ENCODE data around the gene SNW1.
"Not testable (repeated sequence)": the region's sequence is repeated elsewhere in the genome, so short reads cannot be mapped to it uniquely, and the experiment has no call there.

SNW1 gene

DNA sequence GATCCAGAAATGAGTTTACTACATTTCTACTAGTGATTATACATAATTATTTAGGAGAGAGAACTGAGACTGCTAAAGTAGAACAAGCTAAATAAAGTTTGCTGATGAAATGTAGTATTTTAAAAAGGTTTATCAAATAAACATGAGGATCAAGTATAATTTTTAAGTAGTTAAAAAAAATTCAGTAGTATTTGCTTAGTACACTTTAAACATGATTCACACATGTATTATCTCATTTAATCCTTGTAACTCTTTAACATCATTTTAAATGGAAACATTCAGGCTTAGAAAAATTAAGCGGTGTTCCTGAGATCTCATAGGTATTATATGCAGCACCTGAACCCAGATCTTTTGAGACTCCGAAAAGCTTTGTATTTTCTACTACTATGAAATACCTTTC lies 8.7 kb downstream of the SNW1 start:
- Histone ChIP-seq H3K4me1 (ENCODE audit: control insufficient read depth in 1 of 2, insufficient read depth in 2 of 2, low read length in 2 of 2) (peaks cover 0 to 4% of the 10 kb centered on the region in 2 donors), H3K27ac (ENCODE audit: low read depth, low read length) (no peak overlapping the region), H3K36me3 (ENCODE audit: control insufficient read depth in 1 of 2, insufficient read depth in 2 of 2, low read length in 2 of 2) (peaks cover 15 to 56% of the 10 kb centered on the region in 2 donors), H3K9me3 (ENCODE audit: control insufficient read depth in 1 of 2, low read length in 2 of 2) (no peaks in the 10 kb centered on the region), H3K4me3 (ENCODE audit: low read depth in 1 of 2, low read length in 2 of 2) (no peak overlapping the region), H3K27me3 (ENCODE audit: control insufficient read depth in 1 of 2, insufficient read depth in 2 of 2, low read length in 2 of 2) (no peaks in the 10 kb centered on the region), H3K9ac (ENCODE audit: low read depth in 1 of 2, low read length in 2 of 2) (no peak overlapping the region)

DNA sequence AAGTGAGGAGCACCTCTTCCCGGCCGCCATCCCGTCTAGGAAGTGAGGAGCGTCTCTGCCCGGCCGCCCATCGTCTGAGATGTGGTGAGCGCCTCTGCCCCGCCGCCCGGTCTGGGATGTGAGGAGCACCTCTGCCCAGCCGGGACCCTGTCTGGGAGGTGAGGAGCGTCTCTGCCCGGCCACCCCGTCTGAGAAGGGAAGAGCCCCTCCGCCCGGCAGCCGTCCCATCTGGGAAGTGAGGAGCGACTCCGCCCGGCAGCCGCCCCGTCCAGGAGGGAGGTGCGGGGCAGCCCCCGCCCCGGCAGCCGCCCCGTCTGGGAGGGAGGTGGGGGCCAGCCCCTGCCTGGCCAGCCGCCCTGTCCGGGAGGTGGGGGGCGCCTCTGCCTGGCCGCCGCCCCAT lies 13.5 kb downstream of the SNW1 start:
- H3K27ac ChIP-seq (ENCODE audit: low read depth, low read length); H3K4me3 ChIP-seq (ENCODE audit: low read depth in 1 of 2, low read length in 2 of 2); H3K9me3 ChIP-seq (ENCODE audit: control insufficient read depth in 1 of 2, low read length in 2 of 2); H3K4me1 ChIP-seq (ENCODE audit: control insufficient read depth in 1 of 2, insufficient read depth in 2 of 2, low read length in 2 of 2); H3K27me3 ChIP-seq (ENCODE audit: control insufficient read depth in 1 of 2, insufficient read depth in 2 of 2, low read length in 2 of 2); H3K9ac ChIP-seq (ENCODE audit: low read depth in 1 of 2, low read length in 2 of 2): not testable (repeated sequence)
- peaks cover 11 to 54% of the 10 kb centered on the region in 2 donors for H3K36me3 ChIP-seq (ENCODE audit: control insufficient read depth in 1 of 2, insufficient read depth in 2 of 2, low read length in 2 of 2)

DNA sequence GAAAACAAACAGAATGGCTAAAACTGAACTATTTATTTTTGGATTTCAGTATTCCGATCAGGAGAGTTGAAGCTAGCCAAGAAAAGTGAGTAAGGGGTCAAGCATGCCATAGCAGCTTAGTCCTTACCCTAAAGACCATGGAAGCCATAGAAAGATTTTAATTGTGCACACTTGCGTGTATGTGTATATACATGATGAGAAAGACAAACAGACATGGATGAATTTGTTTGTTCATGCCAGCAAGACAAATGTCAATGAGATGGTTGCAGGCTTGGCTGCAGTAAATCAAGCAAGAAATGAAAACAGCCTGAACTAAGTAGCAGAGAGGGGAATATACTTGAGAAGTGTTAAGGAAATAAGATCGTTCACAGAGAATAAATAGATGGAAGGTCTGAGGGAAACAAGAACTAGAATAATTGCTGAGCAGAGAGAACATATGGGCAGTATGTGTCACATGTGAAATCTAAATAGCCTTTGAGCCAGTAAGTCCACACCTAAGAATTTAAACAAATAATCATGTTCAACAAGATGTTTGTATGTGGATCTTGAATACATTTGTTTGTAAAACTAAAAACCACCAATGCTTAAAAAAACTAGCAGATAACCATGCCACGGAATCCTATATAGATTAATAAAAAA lies 14.8 kb downstream of the SNW1 start:
- Histone ChIP-seq H3K27ac (ENCODE audit: low read depth, low read length) (no peak overlapping the region), H3K36me3 (ENCODE audit: control insufficient read depth in 1 of 2, insufficient read depth in 2 of 2, low read length in 2 of 2) (peaks cover 8 to 52% of the 10 kb centered on the region in 2 donors)

DNA sequence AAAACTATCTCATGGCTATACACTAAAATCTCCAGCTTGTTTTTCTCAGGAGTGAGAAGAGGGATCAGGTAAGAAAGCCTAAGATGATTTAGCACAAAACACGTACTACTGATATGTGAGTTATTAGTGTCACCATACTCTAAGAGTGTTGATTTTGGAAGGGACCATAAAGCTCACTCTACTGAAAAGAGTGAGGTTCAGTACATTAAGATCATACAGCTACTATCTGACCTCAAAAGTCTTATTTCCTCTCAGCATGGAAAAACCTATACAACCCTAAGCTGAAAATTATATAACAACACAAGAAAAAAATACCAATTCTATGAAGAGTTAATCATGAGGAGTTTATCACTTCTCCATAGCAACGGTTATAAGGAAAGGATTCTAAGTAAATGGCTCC lies 19.5 kb downstream of the SNW1 start:
- Histone ChIP-seq H3K4me1 (ENCODE audit: control insufficient read depth in 1 of 2, insufficient read depth in 2 of 2, low read length in 2 of 2) (peaks cover 3 to 4% of the 10 kb centered on the region in 2 donors), H3K9me3 (ENCODE audit: control insufficient read depth in 1 of 2, low read length in 2 of 2) (no peaks in the 10 kb centered on the region), H3K27ac (ENCODE audit: low read depth, low read length) (no peak overlapping the region), H3K27me3 (ENCODE audit: control insufficient read depth in 1 of 2, insufficient read depth in 2 of 2, low read length in 2 of 2) (no peaks in the 10 kb centered on the region), H3K9ac (ENCODE audit: low read depth in 1 of 2, low read length in 2 of 2) (no peak overlapping the region), H3K36me3 (ENCODE audit: control insufficient read depth in 1 of 2, insufficient read depth in 2 of 2, low read length in 2 of 2) (peaks cover 13 to 51% of the 10 kb centered on the region in 2 donors), H3K4me3 (ENCODE audit: low read depth in 1 of 2, low read length in 2 of 2) (no peak overlapping the region)

More for the DNA sequence above, 14.8 kb downstream of the SNW1 start:
- Histone ChIP-seq H3K27me3 (ENCODE audit: control insufficient read depth in 1 of 2, insufficient read depth in 2 of 2, low read length in 2 of 2) (no peaks in the 10 kb centered on the region), H3K9ac (ENCODE audit: low read depth in 1 of 2, low read length in 2 of 2) (no peak overlapping the region), H3K4me3 (ENCODE audit: low read depth in 1 of 2, low read length in 2 of 2) (no peak overlapping the region), H3K9me3 (ENCODE audit: control insufficient read depth in 1 of 2, low read length in 2 of 2) (no peaks in the 10 kb centered on the region), H3K4me1 (ENCODE audit: control insufficient read depth in 1 of 2, insufficient read depth in 2 of 2, low read length in 2 of 2) (no peaks in the 10 kb centered on the region)

DNA sequence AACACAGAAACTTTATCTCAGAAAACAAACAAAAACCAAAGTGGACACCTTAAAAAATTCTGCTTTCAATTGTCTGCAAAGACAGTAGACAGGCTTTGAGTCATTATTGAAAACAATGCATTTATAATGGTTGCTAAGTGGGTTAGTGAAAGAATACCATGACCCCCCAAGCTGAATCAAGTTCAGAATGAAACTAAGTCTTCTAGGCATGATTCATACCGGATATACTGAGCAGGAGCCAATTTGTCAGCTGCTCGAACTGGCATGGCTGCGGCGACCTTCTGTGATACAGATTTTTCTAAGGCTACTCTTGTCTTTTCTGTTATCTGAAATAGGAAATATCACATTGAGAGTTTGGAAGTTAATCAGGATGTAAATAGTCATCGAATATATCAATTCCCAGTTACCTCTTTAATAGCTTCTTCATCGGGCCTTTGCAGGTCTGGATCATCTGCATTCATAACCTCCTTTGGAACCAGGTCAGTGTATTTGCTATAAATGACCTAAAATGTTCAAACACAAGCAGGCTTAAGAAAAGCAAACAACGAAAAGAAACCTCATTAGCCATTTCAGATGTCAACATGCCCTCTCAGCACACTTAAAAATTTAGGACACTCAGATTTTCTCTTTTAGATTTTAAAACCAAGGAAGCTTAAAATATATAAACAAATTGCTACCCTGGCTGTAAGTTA lies 22.3 kb downstream of the SNW1 start:
- Histone ChIP-seq H3K36me3 (ENCODE audit: control insufficient read depth in 1 of 2, insufficient read depth in 2 of 2, low read length in 2 of 2) (peaks cover 25 to 54% of the 10 kb centered on the region in 2 donors), H3K4me1 (ENCODE audit: control insufficient read depth in 1 of 2, insufficient read depth in 2 of 2, low read length in 2 of 2) (peaks cover 3 to 4% of the 10 kb centered on the region in 2 donors), H3K4me3 (ENCODE audit: low read depth in 1 of 2, low read length in 2 of 2) (no peak overlapping the region), H3K9me3 (ENCODE audit: control insufficient read depth in 1 of 2, low read length in 2 of 2) (no peaks in the 10 kb centered on the region), H3K27me3 (ENCODE audit: control insufficient read depth in 1 of 2, insufficient read depth in 2 of 2, low read length in 2 of 2) (no peaks in the 10 kb centered on the region), H3K27ac (ENCODE audit: low read depth, low read length) (no peak overlapping the region), H3K9ac (ENCODE audit: low read depth in 1 of 2, low read length in 2 of 2) (no peak overlapping the region)

DNA sequence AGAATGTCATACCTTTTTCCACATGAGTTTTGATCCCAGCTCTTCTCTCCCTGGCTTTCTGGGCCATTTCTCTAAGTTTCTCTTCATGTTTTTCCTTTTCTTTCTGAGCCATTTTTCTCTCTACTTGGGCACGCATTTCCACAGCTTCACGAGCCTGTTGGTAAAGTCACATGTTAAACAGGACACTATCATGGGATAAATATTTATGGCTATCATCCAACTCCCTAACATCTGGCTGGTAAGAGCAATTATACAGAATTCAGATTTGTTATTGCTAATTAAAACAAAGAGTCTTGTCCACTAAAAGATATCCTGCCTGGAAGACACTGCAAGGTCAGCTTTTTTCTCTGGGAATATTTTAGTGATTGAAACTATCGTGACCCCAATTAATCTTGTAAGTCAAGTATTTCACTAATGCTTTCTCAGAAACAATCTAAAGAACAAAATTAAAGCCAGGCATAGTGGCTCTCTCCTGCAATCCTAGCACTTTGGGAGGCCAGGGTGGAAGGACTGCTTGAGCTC lies 29.9 kb downstream of the SNW1 start:
- H3K9me3 ChIP-seq (ENCODE audit: control insufficient read depth in 1 of 2, low read length in 2 of 2): no peaks in the 10 kb centered on the region
- no peak overlapping the region for H3K4me3 ChIP-seq (ENCODE audit: low read depth in 1 of 2, low read length in 2 of 2)
- no peaks in the 10 kb centered on the region for H3K27me3 ChIP-seq (ENCODE audit: control insufficient read depth in 1 of 2, insufficient read depth in 2 of 2, low read length in 2 of 2)
- H3K9ac ChIP-seq (ENCODE audit: low read depth in 1 of 2, low read length in 2 of 2): no peak overlapping the region
- H3K4me1 ChIP-seq (ENCODE audit: control insufficient read depth in 1 of 2, insufficient read depth in 2 of 2, low read length in 2 of 2): no peaks in the 10 kb centered on the region
- no peak overlapping the region for H3K27ac ChIP-seq (ENCODE audit: low read depth, low read length)
- peaks cover 32 to 84% of the 10 kb centered on the region in 2 donors for H3K36me3 ChIP-seq (ENCODE audit: control insufficient read depth in 1 of 2, insufficient read depth in 2 of 2, low read length in 2 of 2)

DNA sequence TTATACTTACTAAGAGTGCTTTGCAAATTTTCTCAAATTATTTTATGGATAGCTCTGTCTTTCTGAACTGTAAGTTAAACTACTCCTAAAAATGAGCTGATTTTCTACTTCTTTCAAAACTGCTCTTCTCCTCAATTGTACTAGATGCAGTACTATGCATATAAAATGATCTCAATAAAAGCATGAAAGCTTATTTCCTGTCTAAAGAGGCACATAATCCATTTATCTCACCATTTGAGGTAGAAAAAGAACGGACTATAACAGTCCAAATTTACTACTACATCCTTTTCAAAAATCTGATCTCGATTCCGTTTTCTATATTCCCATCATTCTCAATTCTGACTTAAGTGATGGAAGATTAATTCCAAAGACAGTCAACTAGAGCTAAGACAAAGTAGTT lies 38.7 kb downstream of the SNW1 start:
- Histone ChIP-seq H3K9me3 (ENCODE audit: control insufficient read depth in 1 of 2, low read length in 2 of 2) (no peaks in the 10 kb centered on the region), H3K36me3 (ENCODE audit: control insufficient read depth in 1 of 2, insufficient read depth in 2 of 2, low read length in 2 of 2) (peaks cover 20 to 82% of the 10 kb centered on the region in 2 donors), H3K4me1 (ENCODE audit: control insufficient read depth in 1 of 2, insufficient read depth in 2 of 2, low read length in 2 of 2) (peaks cover 0 to 6% of the 10 kb centered on the region in 2 donors), H3K4me3 (ENCODE audit: low read depth in 1 of 2, low read length in 2 of 2) (no peak overlapping the region), H3K27ac (ENCODE audit: low read depth, low read length) (no peak overlapping the region), H3K27me3 (ENCODE audit: control insufficient read depth in 1 of 2, insufficient read depth in 2 of 2, low read length in 2 of 2) (no peaks in the 10 kb centered on the region), H3K9ac (ENCODE audit: low read depth in 1 of 2, low read length in 2 of 2) (no peak overlapping the region)

DNA sequence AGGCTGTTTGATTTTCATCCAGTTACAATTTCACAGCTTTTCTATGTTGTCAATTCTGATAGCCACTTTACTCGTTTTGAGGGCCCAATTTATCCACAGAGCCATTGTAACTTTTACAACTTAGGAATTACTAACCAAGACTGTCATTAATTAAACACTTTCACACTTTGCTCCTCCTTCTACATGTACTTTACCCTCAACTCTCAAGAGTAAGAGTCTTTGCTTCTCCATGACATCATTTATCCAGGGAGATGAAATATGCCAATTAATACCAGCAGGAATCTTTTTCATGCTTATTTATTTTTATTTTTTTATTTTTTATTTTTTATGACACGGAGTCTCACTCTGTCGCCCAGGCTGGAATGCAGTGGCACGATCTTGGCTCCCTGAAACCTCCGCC lies 39.5 kb downstream of the SNW1 start:
- Histone ChIP-seq H3K9me3 (ENCODE audit: control insufficient read depth in 1 of 2, low read length in 2 of 2) (no peaks in the 10 kb centered on the region), H3K27ac (ENCODE audit: low read depth, low read length) (no peak overlapping the region), H3K36me3 (ENCODE audit: control insufficient read depth in 1 of 2, insufficient read depth in 2 of 2, low read length in 2 of 2) (peaks cover 16 to 80% of the 10 kb centered on the region in 2 donors), H3K4me3 (ENCODE audit: low read depth in 1 of 2, low read length in 2 of 2) (no peak overlapping the region), H3K9ac (ENCODE audit: low read depth in 1 of 2, low read length in 2 of 2) (no peak overlapping the region), H3K4me1 (ENCODE audit: control insufficient read depth in 1 of 2, insufficient read depth in 2 of 2, low read length in 2 of 2) (peaks cover 0 to 6% of the 10 kb centered on the region in 2 donors), H3K27me3 (ENCODE audit: control insufficient read depth in 1 of 2, insufficient read depth in 2 of 2, low read length in 2 of 2) (no peaks in the 10 kb centered on the region)

DNA sequence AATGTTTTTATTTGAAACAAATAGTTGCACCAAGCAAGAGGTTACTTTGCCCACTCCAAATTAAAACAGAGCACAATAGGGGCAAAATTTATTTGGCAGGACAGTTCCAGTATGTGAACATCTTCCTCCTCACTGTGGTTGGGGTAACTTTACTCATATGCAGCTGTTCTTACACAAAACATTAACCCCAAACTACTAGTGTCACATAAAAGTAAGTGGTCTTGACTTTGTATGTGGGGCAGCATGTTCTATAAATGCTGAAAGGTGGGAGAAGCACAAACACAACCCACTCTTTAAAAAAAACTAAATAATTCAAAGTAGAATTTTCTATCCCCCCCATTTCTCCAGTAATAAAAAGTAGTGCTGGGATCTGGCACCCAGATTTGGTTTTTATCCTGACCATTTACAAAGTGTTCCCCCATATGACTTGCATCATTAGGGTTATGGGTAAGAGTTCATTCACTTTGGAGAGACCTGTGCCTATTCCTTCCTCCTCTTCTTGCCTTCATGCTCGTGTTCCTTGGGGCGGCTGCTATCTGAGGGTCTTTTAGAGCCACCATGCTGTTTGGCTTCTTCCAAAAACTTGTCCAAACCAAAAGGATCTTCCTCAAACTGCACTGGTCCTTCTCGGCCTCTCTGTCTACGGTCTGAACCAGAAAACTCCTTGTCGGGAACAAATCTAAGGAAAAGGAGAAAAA lies 43.2 kb downstream of the SNW1 start:
- peaks cover 28 to 72% of the 10 kb centered on the region in 2 donors for H3K36me3 ChIP-seq (ENCODE audit: control insufficient read depth in 1 of 2, insufficient read depth in 2 of 2, low read length in 2 of 2)
- H3K4me1 ChIP-seq (ENCODE audit: control insufficient read depth in 1 of 2, insufficient read depth in 2 of 2, low read length in 2 of 2): peaks cover 0 to 6% of the 10 kb centered on the region in 2 donors
- no peak overlapping the region for H3K9ac ChIP-seq (ENCODE audit: low read depth in 1 of 2, low read length in 2 of 2)
- H3K27me3 ChIP-seq (ENCODE audit: control insufficient read depth in 1 of 2, insufficient read depth in 2 of 2, low read length in 2 of 2): no peaks in the 10 kb centered on the region
- H3K27ac ChIP-seq (ENCODE audit: low read depth, low read length): no peak overlapping the region
- H3K9me3 ChIP-seq (ENCODE audit: control insufficient read depth in 1 of 2, low read length in 2 of 2): no peaks in the 10 kb centered on the region
- no peak overlapping the region for H3K4me3 ChIP-seq (ENCODE audit: low read depth in 1 of 2, low read length in 2 of 2)

DNA sequence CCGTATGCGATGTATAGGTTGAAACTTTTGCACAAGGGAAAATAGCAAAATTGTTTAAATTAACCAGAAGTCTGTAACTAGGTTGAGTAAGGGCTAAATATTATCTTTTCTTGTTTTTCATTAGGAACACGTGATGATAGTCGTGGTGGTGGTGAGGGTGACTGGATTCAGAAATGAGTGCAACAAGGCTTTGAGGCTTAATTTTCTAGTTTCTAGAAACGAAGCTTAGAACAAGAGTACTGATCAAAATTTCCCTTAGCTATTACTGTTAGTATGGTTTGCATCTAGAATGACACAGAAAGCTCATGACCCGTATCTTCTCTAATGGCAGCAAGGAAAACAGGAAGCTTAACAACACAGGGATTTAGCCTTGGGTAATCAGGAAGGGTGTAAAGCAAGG lies 46.0 kb downstream of the SNW1 start:
- Histone ChIP-seq H3K9ac (ENCODE audit: low read depth in 1 of 2, low read length in 2 of 2) (no peak overlapping the region), H3K27me3 (ENCODE audit: control insufficient read depth in 1 of 2, insufficient read depth in 2 of 2, low read length in 2 of 2) (no peaks in the 10 kb centered on the region), H3K4me3 (ENCODE audit: low read depth in 1 of 2, low read length in 2 of 2) (no peak overlapping the region), H3K9me3 (ENCODE audit: control insufficient read depth in 1 of 2, low read length in 2 of 2) (no peaks in the 10 kb centered on the region), H3K36me3 (ENCODE audit: control insufficient read depth in 1 of 2, insufficient read depth in 2 of 2, low read length in 2 of 2) (peaks cover 28 to 74% of the 10 kb centered on the region in 2 donors), H3K4me1 (ENCODE audit: control insufficient read depth in 1 of 2, insufficient read depth in 2 of 2, low read length in 2 of 2) (peaks cover 0 to 7% of the 10 kb centered on the region in 2 donors), H3K27ac (ENCODE audit: low read depth, low read length) (no peak overlapping the region)
